Ovary (tissue), 9 donors: Measurements from ENCODE around the gene MSMB. TPM values are rescaled to one million over a fixed set of nuclear protein-coding genes. Genes with fewer than 3 reads are reported as not detected.
"Not testable (repeated sequence)": the region's sequence is repeated elsewhere in the genome, so short reads cannot be mapped to it uniquely, and the experiment has no call there.

Experiments
- DNase-seq, 5 donors: peaks; one replicate each; pipeline ENCODE4 v3.0.0-alpha.2; 2019 to 2020
- H3K27ac ChIP-seq, 2 donors: fragments of 200-600 bp; one replicate each; pipeline versions ENCODE4 v1.5.1 to v1.8.0; 2019 to 2022
- H3K27me3 ChIP-seq: fragments of 200-600 bp; one replicate; pipeline ENCODE4 v1.8.0; 2022
- H3K36me3 ChIP-seq: fragments of 200-600 bp; sonication (generic); one replicate; pipeline ENCODE4 v1.5.1; 2019
- H3K4me1 ChIP-seq: one replicate; pipeline ENCODE4 v1.8.1; 2013; ENCODE audit warnings: mild to moderate bottlenecking, moderate library complexity; ENCODE audit not compliant: insufficient read depth
- H3K4me3 ChIP-seq: fragments of 200-600 bp; sonication (generic); one replicate; pipeline ENCODE4 v1.5.1; 2017
- H3K9me3 ChIP-seq, 2 donors: fragments of 200-600 bp in 1 of 2; sonication (generic) in 1 of 2; one replicate each; pipeline versions ENCODE4 v1.5.1 to v1.8.1; 2013 to 2019; ENCODE audit warnings: mild to moderate bottlenecking in 1 of 2, moderate library complexity in 1 of 2
- CTCF ChIP-seq, 3 donors: fragments of 450-650 bp in 2 of 3; fragments of 200-600 bp in 1 of 3; IDR thresholded peaks; one replicate each; pipeline versions ENCODE4 v1.5.1 to v1.8.0; 2016 to 2022; ENCODE audit warnings: antibody characterized with exemption in 3 of 3, mild to moderate bottlenecking in 1 of 3
- EP300 ChIP-seq: sonication (generic); formaldehyde crosslinking; IDR thresholded peaks from one replicate; pipeline ENCODE4 v1.6.1; 2017; ENCODE audit warnings: antibody characterized with exemption
- POLR2A ChIP-seq: fragments of 450-650 bp; IDR thresholded peaks from one replicate; pipeline ENCODE4 v1.6.1; 2017; ENCODE audit warnings: antibody characterized with exemption, mild to moderate bottlenecking, moderate library complexity
- WGBS, 3 donors: extraction: QIAGEN DNeasy Blood & Tissue Kit in 1 of 3; methylation state at CpG; one replicate each; pipeline versions ENCODE4 v1.1.5 to v1.1.7; 2013 to 2017; 5-methylcytosine and 5-hydroxymethylcytosine counted together
- intact Hi-C, 4 donors: fragments of 100-400 bp; cut with DNase I; formaldehyde crosslinking; loops; one replicate each; pipeline versions ENCODE4 v1.11.0 to v1.15.1; 2022 to 2023
- polyA plus RNA-seq, 2 donors: library from polyadenylated mRNA; stranded (reverse); fragments of 200-250 nt in 1 of 2; fragments of 350-450 nt in 1 of 2; fragmentation: Illumina TruSeq in 1 of 2; extraction: RNeasy Lipid Tissue Mini Kit (QIAGEN cat#74804) in 1 of 2; gene quantifications; one replicate each; pipeline ENCODE4 v1.2.3, GENCODE V29; 2013 to 2014
- total RNA-seq, 7 donors: library from RNA; depleted of rRNA in 2 of 7; stranded (reverse); fragments of >200 nt in 2 of 7; fragmentation: NEBNext Ultra II Directional in 3 of 7; extraction: Animal tissue kit (Norgen Biotek cat#: 25700) in 3 of 7; gene quantifications; one replicate each; pipeline versions ENCODE4 v1.1.0 to v1.2.4, GENCODE V29; 2016 to 2023
- donor health status: DM: no; HTN: no; CAD: no; lungs with moderate emphysema.
- donor health status: DM: no; HTN: no; CAD: no.
- donor health status: Bipolar disorder and iron deficiency.
- donor health status: DM: yes; HTN: yes; CAD: no.
- donor health status: DM: no; HTN: no; CAD: no.
- donor health status: DM: yes; HTN: yes; CAD: no.

Gene MSMB
- total and polyA plus RNA-seq, 9 donors, result not detected

GRCh38 chr10:46062723-46063428 is 16.8 kb upstream of the MSMB start:
- no peaks in the 10 kb centered on the region for H3K4me1 ChIP-seq
- H3K4me3 ChIP-seq, result no peak overlapping the region
- intact Hi-C loops, result no loop called here
- TF ChIP-seq EP300, result no peak
- TF ChIP-seq POLR2A, result no peak
- no peak for TF ChIP-seq CTCF (IDR thresholded peaks at IDR 0.05)
- no peak overlapping the region for H3K27ac ChIP-seq
- no peaks in the 10 kb centered on the region for H3K36me3 ChIP-seq
- 79 to 90% (median 90%) methylated on average over 14 of the region's 14 CpGs for WGBS, 3 donors
- no peaks in the 10 kb centered on the region for H3K27me3 ChIP-seq
- no peaks in the 10 kb centered on the region for H3K9me3 ChIP-seq
- no peak for DNase-seq

DNA sequence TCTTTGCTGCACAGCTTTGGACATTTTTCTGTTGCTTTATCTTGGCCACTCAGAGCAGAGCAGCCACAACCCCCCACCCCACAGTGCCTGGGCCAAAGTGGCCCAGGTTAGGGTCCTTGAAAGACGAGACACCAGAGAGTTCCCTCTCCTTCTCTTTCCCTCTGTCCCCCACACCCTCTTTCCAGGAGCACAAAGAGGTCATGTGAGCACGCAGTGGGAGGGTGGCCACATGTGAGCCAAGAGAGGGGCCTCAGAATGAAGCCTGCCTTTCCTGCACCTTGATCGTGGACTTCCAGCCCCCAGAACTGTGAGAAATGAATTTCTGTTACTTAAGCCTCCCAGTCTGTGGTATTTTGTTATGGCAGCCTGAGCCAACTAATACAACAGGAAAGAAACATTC is 14.6 kb upstream of the MSMB start:
- H3K9me3 ChIP-seq, result no peaks in the 10 kb centered on the region
- no peak overlapping the region for H3K4me3 ChIP-seq
- DNase-seq, result no peak
- H3K27ac ChIP-seq, result no peak overlapping the region
- TF ChIP-seq POLR2A (no peak), CTCF (IDR thresholded peaks at IDR 0.05) (no peak), EP300 (no peak)
- no peaks in the 10 kb centered on the region for H3K4me1 ChIP-seq
- WGBS, 3 donors, result 51 to 59% (median 53%) methylated on average over 3 of the region's 3 CpGs
- intact Hi-C loops, result no loop called here
- no peaks in the 10 kb centered on the region for H3K27me3 ChIP-seq
- no peaks in the 10 kb centered on the region for H3K36me3 ChIP-seq

DNA sequence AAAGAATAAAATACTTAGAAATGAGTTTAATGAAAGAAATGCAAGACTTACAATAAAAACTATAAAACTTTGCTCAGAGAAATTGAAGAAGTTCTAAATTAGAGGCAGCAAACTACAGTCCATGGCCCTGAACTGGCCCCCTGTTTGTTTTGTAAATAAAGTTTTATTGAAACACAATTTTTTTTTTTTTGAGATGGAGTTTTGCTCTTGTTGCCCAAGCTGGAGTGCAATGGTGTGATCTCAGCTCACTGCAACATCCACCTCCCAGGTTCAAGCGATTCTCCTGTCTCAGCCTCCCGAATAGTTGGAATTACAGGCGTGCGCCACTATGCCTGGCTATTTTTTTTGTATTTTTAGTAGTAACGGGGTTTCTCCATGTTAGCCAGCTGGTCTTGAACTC is 11.9 kb upstream of the MSMB start:
- DNase-seq, H3K4me1 ChIP-seq, H3K4me3 ChIP-seq, H3K9me3 ChIP-seq, intact Hi-C loops, H3K27ac ChIP-seq, H3K27me3 ChIP-seq, H3K36me3 ChIP-seq: not testable (repeated sequence)
- 93 to 97% (median 95%) methylated on average over 5 of the region's 5 CpGs for WGBS, 3 donors

DNA sequence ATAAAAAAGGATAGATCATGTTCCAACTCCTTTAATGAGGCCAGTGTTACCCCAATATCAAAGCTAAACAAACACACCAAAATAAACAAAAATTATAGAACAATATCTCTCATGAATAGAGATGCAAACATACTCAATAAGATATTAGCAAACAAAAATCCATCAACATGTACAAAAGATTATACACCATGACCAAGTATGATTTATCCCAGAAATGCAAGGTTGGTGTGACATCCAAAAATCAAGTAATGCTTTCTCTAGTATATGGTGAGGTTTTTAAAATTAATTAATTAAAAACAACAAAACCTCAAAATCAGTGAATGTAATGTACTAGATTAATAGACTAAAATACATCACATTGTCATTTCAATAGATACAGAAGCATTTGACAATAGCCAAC is 11.0 kb upstream of the MSMB start:
- TF ChIP-seq POLR2A (no peak), EP300 (no peak), CTCF (IDR thresholded peaks at IDR 0.05) (no peak)
- no peaks in the 10 kb centered on the region for H3K4me1 ChIP-seq
- DNase-seq, result no peak
- H3K27me3 ChIP-seq, result no peaks in the 10 kb centered on the region
- intact Hi-C loops, result no loop called here
- no peak overlapping the region for H3K4me3 ChIP-seq
- H3K27ac ChIP-seq, result no peak overlapping the region
- H3K9me3 ChIP-seq, result no peaks in the 10 kb centered on the region
- H3K36me3 ChIP-seq, result no peaks in the 10 kb centered on the region

- intact Hi-C loops, result no loop called here
- Histone ChIP-seq H3K4me1 (no peaks in the 10 kb centered on the region), H3K9me3 (no peaks in the 10 kb centered on the region), H3K4me3 (no peak overlapping the region), H3K36me3 (no peaks in the 10 kb centered on the region), H3K27me3 (no peaks in the 10 kb centered on the region), H3K27ac (no peak overlapping the region)
- 76 to 87% (median 84%) methylated on average over 4 of the region's 4 CpGs for WGBS, 3 donors
- no peak for TF ChIP-seq POLR2A
- no peak for TF ChIP-seq EP300
- no peak for TF ChIP-seq CTCF (IDR thresholded peaks at IDR 0.05)
- no peak for DNase-seq
Observed at GRCh38 chr10:46055771-46056170, 9.7 kb upstream of the MSMB start.
